SJCRH30 (cell line): Measurements from ENCODE around the gene EFNB2. TPM values are rescaled to one million over a fixed set of nuclear protein-coding genes. Genes with fewer than 3 reads are reported as not detected.
A peak's percentile ranks its signal among the peaks of the same experiment; 100 is the strongest.

Experiments
- DNase-seq, 2 experiments: peaks; one replicate each; pipeline ENCODE4 v3.0.0-alpha.2; 2015 to 2020
- H3K27ac ChIP-seq: fragments of 250-450 bp; sonication (Bioruptor Pico); 2 replicates; pipeline ENCODE4 v1.5.1; 2020; ENCODE audit warnings: mild to moderate bottlenecking, moderate library complexity
- H3K27me3 ChIP-seq: fragments of 250-450 bp; sonication (Bioruptor Pico); 2 replicates; pipeline ENCODE4 v1.5.1; 2020; ENCODE audit warnings: mild to moderate bottlenecking, moderate library complexity
- H3K36me3 ChIP-seq: fragments of 250-450 bp; sonication (Bioruptor Pico); 2 replicates; pipeline ENCODE4 v1.5.1; 2020; ENCODE audit warnings: mild to moderate bottlenecking, moderate library complexity
- H3K4me1 ChIP-seq: fragments of 250-450 bp; sonication (Bioruptor Pico); 2 replicates; pipeline ENCODE4 v1.5.1; 2020; ENCODE audit warnings: mild to moderate bottlenecking, moderate library complexity
- H3K4me3 ChIP-seq: fragments of 250-450 bp; sonication (Bioruptor Pico); 2 replicates; pipeline ENCODE4 v1.5.1; 2020; ENCODE audit warnings: mild to moderate bottlenecking, moderate library complexity
- H3K9me3 ChIP-seq: fragments of 250-450 bp; sonication (Bioruptor Pico); replicated peaks from 2 replicates; pipeline ENCODE4 v1.5.1; 2020; ENCODE audit warnings: mild to moderate bottlenecking, moderate library complexity
- total RNA-seq: library from RNA; depleted of rRNA; stranded (reverse); fragments of >200 nt; shearing (Covaris generic); gene quantifications from 2 replicates; pipeline ENCODE4 v1.2.3, GENCODE V29; 2014

Gene EFNB2
- total RNA-seq, 1 experiment from 2014 or later: 19.0 TPM

DNA sequence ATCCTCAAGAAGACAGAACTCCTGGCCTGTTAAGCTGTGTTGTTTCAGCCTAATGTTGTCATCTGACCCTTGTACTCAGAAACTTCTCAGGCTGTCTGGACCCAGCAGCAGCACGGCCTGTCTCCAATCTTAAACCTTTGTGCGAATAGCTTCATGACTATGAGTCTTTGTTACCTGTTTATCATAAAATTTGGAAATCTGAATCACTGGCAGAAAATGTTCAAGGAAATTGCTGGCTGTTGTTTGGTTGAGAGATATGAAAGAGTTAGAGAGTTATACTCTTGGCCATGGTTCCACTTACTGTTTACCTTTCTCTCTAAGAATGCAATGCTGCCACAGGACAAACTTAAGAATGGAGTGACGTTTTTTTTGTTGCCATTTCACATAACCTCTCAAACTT lies 59.6 kb downstream of the EFNB2 start:
- DNase-seq: no peak
- Histone ChIP-seq H3K27me3 (no peaks in the 10 kb centered on the region), H3K4me3 (no peak overlapping the region), H3K9me3 (no peaks in the 10 kb centered on the region), H3K36me3 (no peaks in the 10 kb centered on the region), H3K27ac (no peak overlapping the region), H3K4me1 (no peaks in the 10 kb centered on the region)

DNA sequence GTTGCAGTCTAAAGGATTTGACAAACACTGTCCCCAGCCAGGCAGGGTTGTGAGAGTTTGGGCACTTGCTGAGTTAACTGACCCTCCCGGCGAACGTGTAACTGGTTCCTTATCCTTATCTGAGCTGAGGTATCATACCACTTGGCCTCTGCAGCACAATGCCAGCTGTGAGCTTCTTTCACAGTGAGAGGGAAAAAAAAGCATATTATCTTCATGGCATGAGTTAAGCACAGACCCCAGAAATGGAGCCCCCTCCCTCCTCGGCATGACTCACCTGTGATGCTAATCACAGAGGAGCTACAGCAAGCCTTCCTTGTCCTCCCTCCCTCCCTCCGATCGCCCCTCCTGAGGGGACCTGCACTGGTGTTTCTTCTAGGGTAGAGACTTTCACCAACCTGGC lies 60.5 kb downstream of the EFNB2 start:
- H3K4me1 ChIP-seq: no peaks in the 10 kb centered on the region
- H3K9me3 ChIP-seq: no peaks in the 10 kb centered on the region
- H3K36me3 ChIP-seq: no peaks in the 10 kb centered on the region
- no peak overlapping the region for H3K4me3 ChIP-seq
- H3K27me3 ChIP-seq: no peaks in the 10 kb centered on the region
- H3K27ac ChIP-seq: no peak overlapping the region
- no peak for DNase-seq

DNA sequence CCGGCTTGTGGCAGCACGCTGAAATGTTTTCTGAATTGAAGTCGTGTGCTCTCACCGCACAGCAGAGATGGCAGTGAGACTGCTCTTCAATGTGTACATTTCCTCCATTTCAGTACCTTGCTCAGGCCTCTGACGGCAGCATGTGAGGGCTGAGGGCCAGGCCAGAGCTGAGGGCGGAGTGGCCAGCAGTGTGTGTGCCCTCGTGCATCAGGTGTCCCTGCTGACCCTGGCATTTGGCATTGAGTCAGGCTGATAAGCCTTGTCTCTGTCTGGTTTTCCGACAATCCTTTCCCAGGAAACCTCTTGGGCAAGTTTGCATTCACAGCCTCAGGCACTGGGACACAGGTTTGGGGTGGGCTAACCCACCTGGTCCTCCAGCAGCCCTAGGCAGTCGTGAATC lies 62.3 kb downstream of the EFNB2 start:
- Histone ChIP-seq H3K9me3 (no peaks in the 10 kb centered on the region), H3K27me3 (no peaks in the 10 kb centered on the region), H3K4me1 (no peaks in the 10 kb centered on the region), H3K36me3 (no peaks in the 10 kb centered on the region), H3K27ac (no peak overlapping the region), H3K4me3 (no peak overlapping the region)
- no peak for DNase-seq

DNA sequence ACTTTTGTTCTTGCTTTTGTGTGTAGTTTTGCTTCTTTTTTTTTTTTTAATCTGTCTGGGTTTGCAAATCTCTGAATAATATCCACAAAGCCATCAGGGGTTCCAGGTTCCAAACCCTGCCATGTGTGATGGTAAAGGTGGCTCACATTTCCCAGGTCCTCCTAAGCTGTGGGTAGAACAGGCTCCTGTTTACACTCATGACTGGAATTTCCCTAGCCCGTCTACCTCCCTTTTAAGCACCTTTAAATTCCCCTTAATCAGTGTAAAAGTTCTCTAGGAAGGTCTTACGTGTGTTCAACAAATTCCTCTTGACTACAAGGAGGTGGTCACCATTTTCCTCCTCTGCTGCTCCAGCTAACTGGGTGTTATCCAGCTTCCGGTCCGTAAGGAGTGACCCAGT lies 62.8 kb downstream of the EFNB2 start:
- H3K9me3 ChIP-seq: no peaks in the 10 kb centered on the region
- no peak for DNase-seq
- no peak overlapping the region for H3K4me3 ChIP-seq
- H3K4me1 ChIP-seq: no peaks in the 10 kb centered on the region
- H3K27ac ChIP-seq: no peak overlapping the region
- no peaks in the 10 kb centered on the region for H3K36me3 ChIP-seq
- H3K27me3 ChIP-seq: no peaks in the 10 kb centered on the region

DNA sequence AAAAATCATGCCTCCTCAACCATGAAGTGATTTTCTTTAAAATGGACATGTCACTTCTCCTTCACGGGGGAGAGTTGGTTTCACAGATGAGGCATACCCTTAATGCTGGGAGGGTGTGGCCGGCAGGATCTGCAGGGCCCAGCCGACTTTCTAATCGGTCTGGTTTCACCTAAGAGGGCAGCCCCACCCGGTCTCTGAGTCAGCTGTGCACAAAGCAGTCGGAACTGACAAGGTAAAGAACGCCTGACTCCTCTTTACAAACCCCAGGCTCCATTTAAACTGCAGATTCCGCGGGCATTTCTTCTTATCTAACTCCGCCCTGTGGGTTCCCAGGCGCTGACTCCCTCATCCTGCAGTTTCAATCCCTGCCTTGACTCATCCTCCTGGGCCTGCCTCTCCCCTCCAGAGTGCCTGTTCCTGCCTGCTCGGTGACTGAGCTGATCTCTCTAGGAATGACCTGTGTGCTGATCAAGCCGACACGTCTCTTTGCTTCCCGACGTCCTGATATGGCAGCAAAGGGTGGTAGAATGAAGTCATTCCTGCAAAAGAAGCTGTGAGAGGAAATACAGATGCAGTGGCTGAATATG lies 63.4 kb downstream of the EFNB2 start:
- Histone ChIP-seq H3K4me3 (peak overlapping the region; percentile 38), H3K27ac (no peak overlapping the region), H3K36me3 (no peaks in the 10 kb centered on the region), H3K27me3 (no peaks in the 10 kb centered on the region), H3K9me3 (no peaks in the 10 kb centered on the region), H3K4me1 (no peaks in the 10 kb centered on the region)
- DNase-seq: peak; percentile 35 to 45

DNA sequence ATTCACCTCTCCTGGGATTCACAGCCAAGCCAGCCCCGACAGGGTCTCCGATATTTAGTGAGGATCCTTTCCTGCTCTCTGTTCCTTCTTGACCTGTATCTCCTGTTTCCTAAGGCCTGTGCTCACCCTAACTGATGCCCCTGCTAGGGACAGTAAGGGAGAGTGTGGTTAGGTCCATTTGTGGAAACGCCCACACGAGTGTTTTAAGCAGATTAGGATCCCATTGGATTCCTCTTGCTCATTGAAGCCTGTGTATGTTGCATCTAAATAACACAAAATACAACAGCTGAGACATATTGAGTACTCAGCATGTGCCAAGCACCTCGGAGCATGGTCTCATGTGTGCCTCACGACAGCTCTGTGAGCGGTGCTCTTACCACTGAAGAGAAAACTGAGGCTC lies 64.9 kb downstream of the EFNB2 start:
- no peaks in the 10 kb centered on the region for H3K36me3 ChIP-seq
- H3K27ac ChIP-seq: no peak overlapping the region
- DNase-seq: no peak
- no peaks in the 10 kb centered on the region for H3K27me3 ChIP-seq
- no peaks in the 10 kb centered on the region for H3K4me1 ChIP-seq
- no peaks in the 10 kb centered on the region for H3K9me3 ChIP-seq
- no peak overlapping the region for H3K4me3 ChIP-seq

DNA sequence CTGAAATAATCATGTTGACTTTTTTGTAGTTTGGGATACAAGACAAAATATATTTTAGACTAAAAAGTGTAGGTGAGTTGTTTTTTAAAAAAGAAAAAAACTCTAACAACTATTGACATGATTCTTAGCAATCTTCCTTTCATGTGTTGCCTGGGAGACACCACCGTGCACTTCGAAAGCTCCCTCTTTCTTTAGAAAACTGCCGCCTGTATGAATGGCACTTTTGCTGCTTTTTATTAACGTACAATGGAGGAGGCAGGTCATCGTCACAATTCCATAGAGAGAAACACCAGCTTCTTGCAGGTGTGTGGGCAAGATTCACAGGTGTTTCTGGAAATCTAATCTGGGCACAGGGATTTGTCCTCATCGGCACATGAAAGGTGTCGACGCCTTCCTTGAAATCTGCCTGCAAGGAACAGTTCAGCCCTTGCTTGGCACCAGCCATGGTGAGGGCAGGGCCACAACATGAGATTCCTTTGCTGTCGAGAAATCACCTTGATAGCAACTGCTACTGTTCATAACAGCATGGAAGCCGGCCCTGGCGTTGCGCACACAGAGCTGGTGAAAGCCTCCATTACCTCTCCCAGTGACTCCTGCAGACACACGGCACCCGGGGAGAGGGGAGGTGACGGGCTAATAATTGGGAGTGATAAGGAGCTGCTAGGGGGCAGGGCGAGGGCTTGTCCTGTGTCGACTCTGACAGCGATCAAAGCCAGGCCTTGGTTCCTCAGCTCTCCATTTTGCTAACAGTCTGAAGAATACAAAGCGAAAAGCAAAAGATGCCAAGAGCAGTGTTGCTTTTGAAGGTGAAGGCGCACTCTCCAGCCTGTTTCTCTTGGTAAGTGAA lies 66.5 kb downstream of the EFNB2 start:
- Histone ChIP-seq H3K27me3 (no peaks in the 10 kb centered on the region), H3K9me3 (no peaks in the 10 kb centered on the region), H3K4me1 (no peaks in the 10 kb centered on the region), H3K4me3 (no peak overlapping the region), H3K36me3 (no peaks in the 10 kb centered on the region), H3K27ac (no peak overlapping the region)
- no peak for DNase-seq

DNA sequence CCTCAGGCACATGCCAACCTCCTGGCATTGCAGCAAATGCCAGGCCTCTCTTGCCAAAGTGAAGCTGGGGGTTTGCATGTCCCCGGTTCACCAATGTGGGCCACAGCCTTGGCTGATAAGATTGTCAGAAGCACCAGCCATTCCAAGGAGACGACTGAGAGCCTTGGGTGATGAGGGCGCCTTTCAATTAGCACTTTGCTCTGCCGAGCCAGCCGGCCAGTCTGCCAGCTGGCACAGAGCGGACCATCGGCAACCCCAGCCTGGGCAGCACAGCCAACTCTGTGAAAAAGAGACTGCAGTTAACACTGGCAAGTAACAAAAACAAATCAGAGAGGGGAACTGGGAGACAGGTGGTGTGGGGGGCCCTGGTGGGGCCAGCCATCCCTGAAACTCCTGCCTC lies 67.3 kb downstream of the EFNB2 start:
- Histone ChIP-seq H3K27me3 (no peaks in the 10 kb centered on the region), H3K4me3 (no peak overlapping the region), H3K27ac (no peak overlapping the region), H3K36me3 (no peaks in the 10 kb centered on the region), H3K9me3 (no peaks in the 10 kb centered on the region), H3K4me1 (no peaks in the 10 kb centered on the region)
- DNase-seq: no peak

DNA sequence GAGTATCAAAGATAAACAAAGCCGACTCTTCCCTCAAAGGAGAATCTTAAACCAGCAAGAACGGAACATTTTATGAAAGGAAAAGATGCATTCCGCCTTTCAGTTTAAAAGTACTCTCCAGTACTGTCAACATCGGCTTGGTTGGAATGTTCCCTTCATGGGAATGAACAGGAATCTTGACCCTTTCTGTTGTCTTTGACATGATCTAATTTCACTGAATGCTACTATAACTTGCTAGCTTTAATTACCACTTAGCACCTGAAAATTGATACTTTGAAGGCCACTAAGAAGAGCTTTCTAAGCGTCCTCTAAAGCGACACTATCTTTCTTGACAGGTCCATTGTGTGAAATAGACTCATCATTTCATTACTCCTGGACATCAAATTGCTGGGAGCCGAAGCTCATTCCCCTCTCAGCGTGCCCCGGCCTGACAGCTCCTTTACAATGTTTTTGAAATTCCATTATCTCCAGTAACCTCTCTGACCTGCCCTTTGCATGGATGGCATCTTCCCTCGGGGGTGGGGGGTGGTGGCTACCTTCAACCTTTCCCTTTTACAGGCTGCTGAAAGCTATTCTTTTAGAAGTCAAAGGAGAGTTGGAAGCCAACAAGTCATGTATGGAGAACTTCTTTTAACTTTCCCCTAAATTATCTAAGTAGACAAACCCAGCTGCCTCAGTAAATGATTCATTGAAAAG lies 67.9 kb downstream of the EFNB2 start:
- Histone ChIP-seq H3K27me3 (no peaks in the 10 kb centered on the region), H3K36me3 (no peaks in the 10 kb centered on the region), H3K4me1 (no peaks in the 10 kb centered on the region), H3K27ac (no peak overlapping the region), H3K9me3 (no peaks in the 10 kb centered on the region), H3K4me3 (no peak overlapping the region)
- DNase-seq: no peak

DNA sequence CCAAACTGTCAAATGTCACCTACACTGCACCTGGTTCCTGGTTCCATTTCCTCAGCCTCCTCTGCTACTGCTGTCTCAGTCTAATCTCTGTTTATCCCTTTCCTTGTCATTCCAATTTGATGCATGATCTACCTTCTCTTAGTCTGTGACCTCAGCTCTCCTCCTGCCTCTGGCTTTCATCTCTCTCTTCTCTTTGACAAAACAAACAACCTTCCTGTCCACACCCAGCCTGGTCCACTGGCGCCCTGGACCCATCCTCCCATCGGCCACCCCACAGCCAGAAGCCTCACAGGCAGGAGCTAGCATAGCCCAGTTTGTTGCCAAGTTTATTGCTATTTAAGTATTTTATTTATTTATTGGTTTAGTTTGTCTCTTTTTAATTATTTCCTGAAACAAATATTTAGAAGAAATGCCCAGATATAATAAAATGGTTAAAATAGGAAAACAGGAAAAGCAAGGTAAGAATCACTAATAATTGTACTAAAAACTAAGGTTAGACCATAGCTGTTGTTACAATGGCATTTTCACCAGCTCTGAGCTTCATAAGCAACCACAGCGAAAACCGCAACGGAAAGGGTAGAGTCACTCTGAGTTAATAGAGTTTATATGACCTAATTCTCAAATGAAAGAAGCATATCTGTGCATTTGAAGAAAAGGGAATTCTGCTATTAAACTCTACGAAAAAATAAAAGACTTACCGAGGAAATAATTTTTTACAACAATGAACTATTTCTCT lies 68.6 kb downstream of the EFNB2 start:
- H3K27ac ChIP-seq: no peak overlapping the region
- H3K4me3 ChIP-seq: no peak overlapping the region
- no peaks in the 10 kb centered on the region for H3K9me3 ChIP-seq
- no peaks in the 10 kb centered on the region for H3K4me1 ChIP-seq
- DNase-seq: no peak
- no peaks in the 10 kb centered on the region for H3K36me3 ChIP-seq
- no peaks in the 10 kb centered on the region for H3K27me3 ChIP-seq

DNA sequence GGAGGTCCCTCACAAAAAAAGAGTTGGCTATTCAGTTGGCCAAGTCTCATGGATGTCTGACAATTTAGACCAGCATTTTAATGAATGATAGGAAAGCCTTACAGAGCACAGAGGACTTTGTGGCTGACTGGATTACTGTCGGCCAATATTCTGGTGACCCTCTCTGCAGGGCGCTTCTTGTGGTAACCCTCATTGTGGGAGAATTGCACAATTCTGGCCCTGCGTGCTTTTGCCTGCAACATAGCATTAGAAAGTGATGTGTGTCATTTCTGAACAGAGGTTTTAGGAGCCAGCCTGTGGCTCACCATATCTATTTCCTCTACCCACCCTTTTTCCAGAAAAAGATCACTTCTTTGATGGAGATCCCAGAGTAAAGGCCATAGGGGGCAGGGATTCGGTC lies 71.4 kb downstream of the EFNB2 start:
- Histone ChIP-seq H3K36me3 (no peaks in the 10 kb centered on the region), H3K9me3 (no peaks in the 10 kb centered on the region), H3K27me3 (no peaks in the 10 kb centered on the region), H3K4me3 (no peak overlapping the region), H3K4me1 (no peaks in the 10 kb centered on the region), H3K27ac (no peak overlapping the region)
- DNase-seq: no peak

DNA sequence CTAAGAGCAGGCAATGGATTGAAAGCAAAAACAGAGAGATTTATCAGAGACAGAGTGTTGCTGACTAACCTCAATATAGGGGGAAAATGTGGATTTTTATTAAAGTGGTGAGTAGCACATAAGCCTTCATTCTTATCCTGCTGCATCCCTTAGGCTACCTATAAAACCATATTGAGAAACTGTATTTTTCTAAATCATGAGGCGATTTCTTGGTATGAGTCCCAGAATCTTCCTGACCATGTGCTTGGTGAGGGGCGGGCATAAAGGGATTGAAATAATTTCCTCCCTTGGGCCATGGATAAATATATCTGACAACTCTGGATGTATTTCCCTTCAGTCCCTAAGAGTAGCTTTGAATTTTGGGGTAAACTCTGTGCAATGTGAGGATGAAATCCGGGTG lies 72.8 kb downstream of the EFNB2 start:
- H3K4me3 ChIP-seq: no peak overlapping the region
- H3K4me1 ChIP-seq: no peaks in the 10 kb centered on the region
- no peak for DNase-seq
- no peaks in the 10 kb centered on the region for H3K9me3 ChIP-seq
- H3K27me3 ChIP-seq: no peaks in the 10 kb centered on the region
- no peaks in the 10 kb centered on the region for H3K36me3 ChIP-seq
- no peak overlapping the region for H3K27ac ChIP-seq

DNA sequence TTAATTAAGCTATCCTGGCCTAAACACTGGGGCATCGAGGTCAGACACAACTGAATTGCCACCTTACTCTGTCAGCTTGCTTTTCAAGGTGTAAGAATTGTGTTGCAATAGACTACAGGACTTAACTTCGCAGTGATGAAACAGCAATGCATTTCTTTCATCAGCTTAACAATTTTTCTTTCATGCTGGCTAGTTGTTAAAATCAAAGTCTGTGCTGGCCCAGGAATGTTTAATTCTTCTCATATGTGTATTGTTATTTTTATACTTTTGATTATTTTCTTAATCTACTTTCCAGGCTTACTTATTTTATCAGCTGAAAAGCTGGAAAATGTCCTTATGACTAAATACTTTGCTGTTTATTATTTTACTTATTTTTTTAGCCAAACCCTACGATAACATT lies 79.7 kb downstream of the EFNB2 start:
- no peaks in the 10 kb centered on the region for H3K36me3 ChIP-seq
- H3K4me1 ChIP-seq: no peaks in the 10 kb centered on the region
- no peak overlapping the region for H3K4me3 ChIP-seq
- no peak for DNase-seq
- H3K9me3 ChIP-seq: no peaks in the 10 kb centered on the region
- H3K27me3 ChIP-seq: no peaks in the 10 kb centered on the region
- H3K27ac ChIP-seq: no peak overlapping the region

DNA sequence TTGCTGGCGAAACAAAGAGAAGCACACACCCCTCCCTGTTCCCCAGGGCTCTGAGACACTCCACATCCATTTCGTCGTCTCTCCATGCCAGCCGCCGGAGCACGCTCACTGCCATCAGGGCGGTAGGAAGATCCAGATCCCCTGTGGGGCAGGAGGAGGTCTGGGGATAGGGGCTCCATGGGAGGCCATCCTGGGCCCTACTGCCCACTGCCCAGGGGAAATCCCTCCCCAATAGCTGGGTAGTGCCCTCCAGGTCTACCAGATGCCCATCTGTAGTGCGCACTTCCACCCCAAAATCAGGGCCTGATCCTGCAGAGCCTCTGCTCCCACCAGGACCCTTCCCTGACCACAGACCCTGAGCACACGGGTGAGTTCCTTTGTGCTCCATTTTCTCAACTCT lies 80.3 kb downstream of the EFNB2 start:
- Histone ChIP-seq H3K36me3 (no peaks in the 10 kb centered on the region), H3K27ac (no peak overlapping the region), H3K4me1 (no peaks in the 10 kb centered on the region), H3K4me3 (no peak overlapping the region), H3K27me3 (no peaks in the 10 kb centered on the region), H3K9me3 (no peaks in the 10 kb centered on the region)
- no peak for DNase-seq

DNA sequence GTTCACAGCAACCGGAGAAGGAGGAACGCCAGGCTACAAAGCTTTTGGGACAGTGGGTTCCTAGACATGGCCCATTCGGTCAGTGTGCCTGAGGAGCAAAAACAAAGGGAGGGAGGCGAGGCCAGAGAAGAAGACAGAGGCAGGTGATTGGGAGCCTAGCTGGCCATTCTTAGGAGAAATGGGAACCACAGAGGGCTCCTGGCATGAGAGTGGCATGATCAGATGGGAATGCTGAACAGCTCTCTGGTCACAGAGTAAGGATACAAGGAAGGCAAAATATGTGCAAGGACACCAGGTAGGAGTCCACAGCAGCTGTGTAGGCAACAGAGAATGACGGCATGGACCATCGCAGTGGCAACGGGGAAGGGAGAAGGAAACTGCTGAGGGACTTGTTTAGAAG lies 82.4 kb downstream of the EFNB2 start:
- DNase-seq: no peak

More for the DNA sequence above, 82.4 kb downstream of the EFNB2 start:
- H3K4me3 ChIP-seq: no peak overlapping the region
- no peaks in the 10 kb centered on the region for H3K9me3 ChIP-seq
- H3K4me1 ChIP-seq: no peaks in the 10 kb centered on the region
- H3K36me3 ChIP-seq: no peaks in the 10 kb centered on the region
- no peak overlapping the region for H3K27ac ChIP-seq
- no peaks in the 10 kb centered on the region for H3K27me3 ChIP-seq
